Activated CD4-positive, alpha-beta T cell treated with anti-CD3 and anti-CD28 coated beads for 36 hours (primary cell): ENCODE results near the gene CACNA1C. TPM values are rescaled to one million over a fixed set of nuclear protein-coding genes. Genes with fewer than 3 reads are reported as not detected.

Experiments used
- ATAC-seq: fragments of 200-7000 bp; cut with Tn5 transposase; one replicate; pipeline ENCODE4 v1.10.0; 2021; ENCODE audit warnings: mild to moderate bottlenecking, moderate library complexity
- CTCF ChIA-PET: fragments of 350-600 bp; sonication (Branson Sonifier 250); formaldehyde crosslinking; loops from one replicate; lab custom pipeline; 2021; ENCODE audit warnings: antibody characterized with exemption; lab: Charles Lee
- POLR2A ChIA-PET: fragments of 350-600 bp; sonication (Branson Sonifier 250); formaldehyde crosslinking; loops from one replicate; lab custom pipeline; 2021; ENCODE audit warnings: antibody characterized with exemption, inconsistent platforms; lab: Charles Lee
- DNase-seq: peaks from one replicate; pipeline ENCODE4 v3.0.0-alpha.2; 2020
- H3K27ac Mint-ChIP-seq: one replicate; pipeline ENCODE4 v1.8.0; 2021; ENCODE audit warnings: mixed read lengths
- H3K27me3 Mint-ChIP-seq: one replicate; pipeline ENCODE4 v1.8.0; 2021; ENCODE audit warnings: mixed read lengths
- H3K36me3 Mint-ChIP-seq: one replicate; pipeline ENCODE4 v1.8.0; 2021; ENCODE audit warnings: low read depth, mixed read lengths
- H3K4me1 Mint-ChIP-seq: one replicate; pipeline ENCODE4 v1.8.0; 2021; ENCODE audit warnings: mixed read lengths
- H3K4me3 Mint-ChIP-seq: one replicate; pipeline ENCODE4 v1.8.0; 2021; ENCODE audit warnings: mild to moderate bottlenecking, moderate library complexity, mixed read lengths
- H3K9me3 Mint-ChIP-seq: one replicate; pipeline ENCODE4 v1.8.0; 2021; ENCODE audit warnings: low read depth, mixed read lengths
- intact Hi-C, 2 experiments: fragments of 100-400 bp; cut with DNase I in 1 of 2; cut with micrococcal nuclease in 1 of 2; formaldehyde crosslinking; loops; one replicate each; pipeline versions ENCODE4 v1.14.2 to v1.15.1; 2022 to 2024; cut with DNase I, micrococcal nuclease
- total RNA-seq, 2 experiments: library from RNA; stranded (reverse); gene quantifications; one replicate each; pipeline ENCODE4 v1.2.3, GENCODE V29; 2021

Gene CACNA1C
- total RNA-seq, 2 experiments from 2014 or later, result 0.11 TPM

GRCh38 chr12:2289525-2289924 lies 236.7 kb downstream of the CACNA1C start:
- H3K27me3 Mint-ChIP-seq, result peaks cover 10% of the 10 kb centered on the region
- ChIA-PET CTCF (interaction anchor here (0.6 to 1.7 kb wide), 4 partner anchors 17 to 294 kb away, joined by 3 to 4 read pairs (median 4); no protein-coding TSS in a partner anchor), POLR2A (no interaction called here)
- H3K36me3 Mint-ChIP-seq, result no peaks in the 10 kb centered on the region
- ATAC-seq, result no peak
- DNase-seq, result no peak
- intact Hi-C loops, result no loop called here
- no peaks in the 10 kb centered on the region for H3K9me3 Mint-ChIP-seq
- H3K4me1 Mint-ChIP-seq, result peaks cover 3% of the 10 kb centered on the region
- no peak overlapping the region for H3K4me3 Mint-ChIP-seq
- H3K27ac Mint-ChIP-seq, result no peak overlapping the region

GRCh38 chr12:2290091-2290490 lies 237.3 kb downstream of the CACNA1C start:
- Mint-ChIP-seq H3K27ac (no peak overlapping the region), H3K27me3 (peaks cover 4% of the 10 kb centered on the region), H3K4me3 (no peak overlapping the region), H3K9me3 (no peaks in the 10 kb centered on the region), H3K4me1 (peaks cover 9% of the 10 kb centered on the region), H3K36me3 (no peaks in the 10 kb centered on the region)
- intact Hi-C loops, result loop anchor here in 1 of 2 experiments (10.0 kb wide), 1 partner anchor 495 kb away; no protein-coding TSS in a partner anchor
- no peak for DNase-seq
- ChIA-PET POLR2A (no interaction called here), CTCF (interaction anchor here (0.6 to 1.7 kb wide), 4 partner anchors 17 to 228 kb away, joined by 3 to 4 read pairs (median 4); no protein-coding TSS in a partner anchor)
- no peak for ATAC-seq

- CTCF ChIA-PET, result interaction anchor here (0.7 to 1.9 kb wide), 9 partner anchors 8 to 226 kb away, joined by 3 to 7 read pairs (median 3); no protein-coding TSS in a partner anchor
Measured at GRCh38 chr12:2290516-2291065, 237.8 kb downstream of the CACNA1C start.

GRCh38 chr12:2291182-2291832 lies 238.5 kb downstream of the CACNA1C start:
- ChIA-PET POLR2A (no interaction called here), CTCF (interaction anchor here (0.7 to 1.9 kb wide), 9 partner anchors 9 to 232 kb away, joined by 3 to 7 read pairs (median 3); no protein-coding TSS in a partner anchor)
- intact Hi-C loops, result loop anchor here in 1 of 2 experiments (1.0 to 10.0 kb wide), 2 partner anchors 234 to 497 kb away; no protein-coding TSS in a partner anchor
- no peaks in the 10 kb centered on the region for H3K9me3 Mint-ChIP-seq
- no peak overlapping the region for H3K27ac Mint-ChIP-seq
- ATAC-seq (peak; percentile 74), DNase-seq (peak; percentile 64)
- peaks cover 11% of the 10 kb centered on the region for H3K4me1 Mint-ChIP-seq
- no peak overlapping the region for H3K4me3 Mint-ChIP-seq
- H3K27me3 Mint-ChIP-seq, result peaks cover 2% of the 10 kb centered on the region
- H3K36me3 Mint-ChIP-seq, result no peaks in the 10 kb centered on the region

More at GRCh38 chr12:2290516-2291065, 237.8 kb downstream of the CACNA1C start:
- no peaks in the 10 kb centered on the region for H3K9me3 Mint-ChIP-seq
- H3K4me3 Mint-ChIP-seq, result no peak overlapping the region
- no peaks in the 10 kb centered on the region for H3K36me3 Mint-ChIP-seq
- no peak for DNase-seq
- H3K27me3 Mint-ChIP-seq, result peaks cover 2% of the 10 kb centered on the region
- intact Hi-C loops, result loop anchor here in 1 of 2 experiments (1.0 to 10.0 kb wide), 2 partner anchors 233 to 496 kb away; no protein-coding TSS in a partner anchor
- H3K4me1 Mint-ChIP-seq, result peaks cover 11% of the 10 kb centered on the region
- POLR2A ChIA-PET, result no interaction called here
- no peak for ATAC-seq
- no peak overlapping the region for H3K27ac Mint-ChIP-seq

- H3K9me3 Mint-ChIP-seq, result no peaks in the 10 kb centered on the region
- intact Hi-C loops, result loop anchor here in 1 of 2 experiments (1.0 to 10.0 kb wide), 2 partner anchors 235 to 497 kb away; no protein-coding TSS in a partner anchor
- H3K27ac Mint-ChIP-seq, result no peak overlapping the region
- POLR2A ChIA-PET, result no interaction called here
- ATAC-seq (no peak), DNase-seq (no peak)
- H3K4me1 Mint-ChIP-seq, result peaks cover 11% of the 10 kb centered on the region
- peaks cover 2% of the 10 kb centered on the region for H3K27me3 Mint-ChIP-seq
- H3K36me3 Mint-ChIP-seq, result no peaks in the 10 kb centered on the region
- CTCF ChIA-PET, result interaction anchor here (0.6 to 1.9 kb wide), 5 partner anchors 10 to 233 kb away, joined by 3 to 7 read pairs (median 3); no protein-coding TSS in a partner anchor
- H3K4me3 Mint-ChIP-seq, result no peak overlapping the region
Measured at GRCh38 chr12:2291947-2292346, 239.2 kb downstream of the CACNA1C start.

GRCh38 chr12:2292560-2292959 lies 239.8 kb downstream of the CACNA1C start:
- CTCF ChIA-PET, result interaction anchor here (0.6 to 1.2 kb wide), 4 partner anchors 17 to 164 kb away, joined by 3 to 4 read pairs (median 3); no protein-coding TSS in a partner anchor
- no peak for ATAC-seq
- peaks cover 11% of the 10 kb centered on the region for H3K4me1 Mint-ChIP-seq
- intact Hi-C loops, result loop anchor here in 1 of 2 experiments (10.0 kb wide), 1 partner anchor 498 kb away; no protein-coding TSS in a partner anchor
- H3K27ac Mint-ChIP-seq, result no peak overlapping the region
- no peak overlapping the region for H3K4me3 Mint-ChIP-seq
- H3K27me3 Mint-ChIP-seq, result peaks cover 2% of the 10 kb centered on the region
- no peak for DNase-seq
- no peaks in the 10 kb centered on the region for H3K36me3 Mint-ChIP-seq
- no peaks in the 10 kb centered on the region for H3K9me3 Mint-ChIP-seq
- POLR2A ChIA-PET, result no interaction called here

GRCh38 chr12:2294651-2295475 lies 242.1 kb downstream of the CACNA1C start:
- no peak overlapping the region for H3K27ac Mint-ChIP-seq
- no peak overlapping the region for H3K4me3 Mint-ChIP-seq
- intact Hi-C loops, result loop anchor here in 1 of 2 experiments (10.0 kb wide), 1 partner anchor 500 kb away; no protein-coding TSS in a partner anchor
- peaks cover 2% of the 10 kb centered on the region for H3K27me3 Mint-ChIP-seq
- ATAC-seq (no peak), DNase-seq (peak; percentile 10)
- POLR2A ChIA-PET, result interaction anchor here (0.7 kb wide), 1 partner anchor 58 kb away, joined by 3 read pairs; no protein-coding TSS in a partner anchor
- CTCF ChIA-PET, result no interaction called here
- H3K4me1 Mint-ChIP-seq, result peaks cover 19% of the 10 kb centered on the region
- no peaks in the 10 kb centered on the region for H3K36me3 Mint-ChIP-seq
- no peaks in the 10 kb centered on the region for H3K9me3 Mint-ChIP-seq

GRCh38 chr12:2295941-2296461 lies 243.2 kb downstream of the CACNA1C start:
- Mint-ChIP-seq H3K4me3 (no peak overlapping the region), H3K27me3 (peaks cover 2% of the 10 kb centered on the region), H3K4me1 (peaks cover 19% of the 10 kb centered on the region), H3K36me3 (no peaks in the 10 kb centered on the region), H3K9me3 (no peaks in the 10 kb centered on the region), H3K27ac (no peak overlapping the region)
- ATAC-seq, result no peak
- DNase-seq, result no peak
- POLR2A ChIA-PET, result no interaction called here
- CTCF ChIA-PET, result no interaction called here
- intact Hi-C loops, result loop anchor here in 1 of 2 experiments (10.0 kb wide), 1 partner anchor 501 kb away; no protein-coding TSS in a partner anchor

GRCh38 chr12:2297004-2297403 lies 244.2 kb downstream of the CACNA1C start:
- Mint-ChIP-seq H3K27ac (peak overlapping the region; percentile 5), H3K9me3 (no peaks in the 10 kb centered on the region), H3K4me3 (no peak overlapping the region), H3K36me3 (no peaks in the 10 kb centered on the region), H3K27me3 (peaks cover 2% of the 10 kb centered on the region), H3K4me1 (peaks cover 19% of the 10 kb centered on the region)
- intact Hi-C loops, result loop anchor here in 1 of 2 experiments (10.0 kb wide), 1 partner anchor 502 kb away; no protein-coding TSS in a partner anchor
- ChIA-PET CTCF (interaction anchor here (0.6 kb wide), 1 partner anchor 289 kb away, joined by 3 read pairs; no protein-coding TSS in a partner anchor), POLR2A (no interaction called here)
- DNase-seq (no peak), ATAC-seq (no peak)

GRCh38 chr12:2297658-2298057 lies 244.9 kb downstream of the CACNA1C start:
- intact Hi-C loops, result loop anchor here in 1 of 2 experiments (10.0 kb wide), 1 partner anchor 503 kb away; no protein-coding TSS in a partner anchor

More at GRCh38 chr12:2297658-2298057, 244.9 kb downstream of the CACNA1C start:
- Mint-ChIP-seq H3K4me3 (no peak overlapping the region), H3K27me3 (peaks cover 2% of the 10 kb centered on the region), H3K9me3 (no peaks in the 10 kb centered on the region), H3K27ac (no peak overlapping the region), H3K4me1 (peaks cover 19% of the 10 kb centered on the region), H3K36me3 (no peaks in the 10 kb centered on the region)
- CTCF ChIA-PET, result no interaction called here
- DNase-seq (no peak), ATAC-seq (no peak)
- POLR2A ChIA-PET, result no interaction called here
